Measurements from ENCODE around the gene EPB41L5. TPM values are rescaled to one million over a fixed set of nuclear protein-coding genes. Genes with fewer than 3 reads are reported as not detected.

Gene EPB41L5
- polyA plus RNA-seq (2013, experiment 1 of 2), result 9.8 TPM
- polyA plus RNA-seq (2013, experiment 2 of 2), result 9.7 TPM

- peaks cover 6% of the 10 kb centered on the region for H3K79me1 ChIP-seq (replicated peaks; ENCODE audit: low read length, poor library complexity, severe bottlenecking)
- H3K9ac ChIP-seq (ENCODE audit: low read length), result peak within 1 kb of the TSS; percentile 89
- WGBS, result 1% methylated on average over 65 of the region's 104 CpGs
- peak within 1 kb of the TSS; percentile 71 to 78 for H3K4ac ChIP-seq (ENCODE audit: low read depth in 1 of 2, low read length in 2 of 2)
- no peak within 1 kb of the TSS for H3K27ac ChIP-seq (ENCODE audit: low read length, poor library complexity, severe bottlenecking)
- peak within 1 kb of the TSS; percentile 92 to 97 for H3K18ac ChIP-seq (ENCODE audit: low read depth in 1 of 2, low read length in 2 of 2)
- no peaks in the 10 kb centered on the region for H3K27me3 ChIP-seq (ENCODE audit: control insufficient read depth in 1 of 2, insufficient read depth in 1 of 2, low read length in 2 of 2)
- H3K23ac ChIP-seq (ENCODE audit: low read length in 2 of 2), result peak within 1 kb of the TSS in 1 of 2 experiments; percentile 93
- H3K36me3 ChIP-seq (ENCODE audit: control insufficient read depth in 1 of 2, insufficient read depth in 2 of 2, low read depth in 1 of 2, low read length in 2 of 2), result no peaks in the 10 kb centered on the region
- H2BK15ac ChIP-seq (ENCODE audit: low read depth, poor library complexity, severe bottlenecking), result peak within 1 kb of the TSS; percentile 99
- peak within 1 kb of the TSS; percentile 11 for H4K91ac ChIP-seq (ENCODE audit: low read length)
- H4K8ac ChIP-seq (ENCODE audit: low read length), result peak within 1 kb of the TSS; percentile 71
- H2BK12ac ChIP-seq (ENCODE audit: low read length in 2 of 2), result peak within 1 kb of the TSS in 1 of 2 experiments; percentile 42
- H2BK5ac ChIP-seq (ENCODE audit: low read depth, low read length, poor library complexity, severe bottlenecking), result no peak within 1 kb of the TSS
- H3K4me3 ChIP-seq (ENCODE audit: insufficient read depth in 1 of 2, low read depth in 1 of 2, low read length in 2 of 2), result peak within 1 kb of the TSS; percentile 89 to 97
- peak within 1 kb of the TSS; percentile 62 to 91 for H3K14ac ChIP-seq (ENCODE audit: low read length in 2 of 2)
- peak; percentile 95 for DNase-seq
- no peak within 1 kb of the TSS for H2AK5ac ChIP-seq (ENCODE audit: low read length, severe bottlenecking)
- H3K4me2 ChIP-seq (ENCODE audit: low read length, poor library complexity, severe bottlenecking), result peak within 1 kb of the TSS; percentile 82
- peaks cover 3% of the 10 kb centered on the region for H3K4me1 ChIP-seq (ENCODE audit: control insufficient read depth, insufficient read depth, low read depth, low read length)
- peak within 1 kb of the TSS; percentile 43 for H2BK120ac ChIP-seq (ENCODE audit: low read depth, low read length)
- no peaks in the 10 kb centered on the region for H3K9me3 ChIP-seq (ENCODE audit: control insufficient read depth, low read length)
- H2AFZ ChIP-seq (ENCODE audit: low read depth, low read length), result peak within 1 kb of the TSS; percentile 100
These were observed at the start of gene EPB41L5 for GRCh38 chr2:120012771-120013596. EPB41L5 (plus strand) TSS chr2:120013077; CDS start chr2:120019085, 6,008 bp downstream.

DNA sequence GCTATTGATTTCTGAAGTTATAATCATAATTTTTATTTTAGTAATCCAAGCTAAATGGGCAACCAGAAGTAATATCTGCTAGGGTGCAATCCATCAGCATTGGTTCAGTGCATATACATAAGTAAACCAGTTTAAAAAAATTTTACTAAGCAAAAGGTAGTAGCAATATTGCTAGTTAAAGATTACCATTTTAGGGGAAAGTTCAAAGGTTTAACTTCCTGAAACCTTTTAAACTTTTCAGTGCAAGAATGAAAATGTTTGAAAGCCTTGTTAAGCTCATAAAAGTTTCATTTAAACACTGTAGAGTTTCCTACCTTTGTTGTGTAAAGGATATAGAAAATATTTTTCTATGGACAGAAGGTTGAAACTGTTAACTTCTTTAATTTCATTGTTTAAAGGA lies 31.0 kb upstream of the EPB41L5 start:
- no peak overlapping the region for H3K9ac ChIP-seq (ENCODE audit: low read length)
- H4K91ac ChIP-seq (ENCODE audit: low read length), result no peak overlapping the region
- no peaks in the 10 kb centered on the region for H3K9me3 ChIP-seq (ENCODE audit: control insufficient read depth, low read length)
- H3K27me3 ChIP-seq (ENCODE audit: control insufficient read depth in 1 of 2, insufficient read depth in 1 of 2, low read length in 2 of 2), result no peaks in the 10 kb centered on the region
- no peak overlapping the region for H2AK5ac ChIP-seq (ENCODE audit: low read length, severe bottlenecking)
- no peak overlapping the region for H2BK15ac ChIP-seq (ENCODE audit: low read depth, poor library complexity, severe bottlenecking)
- H3K18ac ChIP-seq (ENCODE audit: low read depth in 1 of 2, low read length in 2 of 2), result no peak overlapping the region
- H2BK12ac ChIP-seq (ENCODE audit: low read length in 2 of 2), result no peak overlapping the region
- DNase-seq, result no peak
- H2AFZ ChIP-seq (ENCODE audit: low read depth, low read length), result no peak overlapping the region
- H3K36me3 ChIP-seq (ENCODE audit: control insufficient read depth in 1 of 2, insufficient read depth in 2 of 2, low read depth in 1 of 2, low read length in 2 of 2), result peaks cover 0 to 4% of the 10 kb centered on the region in 2 experiments
- H3K23ac ChIP-seq (ENCODE audit: low read length in 2 of 2), result no peak overlapping the region
- H4K8ac ChIP-seq (ENCODE audit: low read length), result no peak overlapping the region
- no peak overlapping the region for H2BK120ac ChIP-seq (ENCODE audit: low read depth, low read length)
- no peaks in the 10 kb centered on the region for H3K79me1 ChIP-seq (replicated peaks; ENCODE audit: low read length, poor library complexity, severe bottlenecking)
- no peak overlapping the region for H3K4me3 ChIP-seq (ENCODE audit: insufficient read depth in 1 of 2, low read depth in 1 of 2, low read length in 2 of 2)
- H3K27ac ChIP-seq (ENCODE audit: low read length, poor library complexity, severe bottlenecking), result no peak overlapping the region
- H3K4me2 ChIP-seq (ENCODE audit: low read length, poor library complexity, severe bottlenecking), result no peak overlapping the region
- no peaks in the 10 kb centered on the region for H3K4me1 ChIP-seq (ENCODE audit: control insufficient read depth, insufficient read depth, low read depth, low read length)
- no peak overlapping the region for H3K14ac ChIP-seq (ENCODE audit: low read length in 2 of 2)
- H3K4ac ChIP-seq (ENCODE audit: low read depth in 1 of 2, low read length in 2 of 2), result no peak overlapping the region
- no peak overlapping the region for H2BK5ac ChIP-seq (ENCODE audit: low read depth, low read length, poor library complexity, severe bottlenecking)

DNA sequence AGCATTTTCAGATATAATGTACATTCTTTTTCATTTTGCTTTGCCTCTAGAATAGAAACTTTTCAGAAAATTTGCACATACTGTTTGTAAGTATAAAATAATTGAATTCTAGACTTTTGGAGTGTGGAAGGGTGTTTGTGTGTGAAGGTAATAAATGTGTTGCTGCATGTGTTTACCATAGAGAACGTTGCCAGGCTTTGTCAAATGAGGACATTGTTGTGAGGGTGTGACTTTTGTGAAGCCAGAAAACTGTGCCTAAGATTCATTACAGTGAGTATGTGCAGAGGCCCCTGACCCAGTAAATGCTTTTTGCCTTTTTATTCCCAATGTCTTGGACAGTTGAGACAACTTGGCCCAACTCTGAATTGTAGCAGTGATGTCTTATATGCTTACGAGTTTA lies 30.4 kb upstream of the EPB41L5 start:
- Histone ChIP-seq H3K4me1 (ENCODE audit: control insufficient read depth, insufficient read depth, low read depth, low read length) (no peaks in the 10 kb centered on the region), H3K36me3 (ENCODE audit: control insufficient read depth in 1 of 2, insufficient read depth in 2 of 2, low read depth in 1 of 2, low read length in 2 of 2) (peaks cover 0 to under 1% of the 10 kb centered on the region in 2 experiments), H4K91ac (ENCODE audit: low read length) (no peak overlapping the region), H3K4me2 (ENCODE audit: low read length, poor library complexity, severe bottlenecking) (no peak overlapping the region), H3K18ac (ENCODE audit: low read depth in 1 of 2, low read length in 2 of 2) (no peak overlapping the region), H2AFZ (ENCODE audit: low read depth, low read length) (no peak overlapping the region), H3K4me3 (ENCODE audit: insufficient read depth in 1 of 2, low read depth in 1 of 2, low read length in 2 of 2) (no peak overlapping the region), H3K4ac (ENCODE audit: low read depth in 1 of 2, low read length in 2 of 2) (no peak overlapping the region), H3K9ac (ENCODE audit: low read length) (no peak overlapping the region), H3K79me1 (replicated peaks; ENCODE audit: low read length, poor library complexity, severe bottlenecking) (no peaks in the 10 kb centered on the region), H2BK5ac (ENCODE audit: low read depth, low read length, poor library complexity, severe bottlenecking) (no peak overlapping the region), H3K23ac (ENCODE audit: low read length in 2 of 2) (no peak overlapping the region), H2BK15ac (ENCODE audit: low read depth, poor library complexity, severe bottlenecking) (no peak overlapping the region), H3K9me3 (ENCODE audit: control insufficient read depth, low read length) (no peaks in the 10 kb centered on the region), H2BK120ac (ENCODE audit: low read depth, low read length) (no peak overlapping the region), H3K27me3 (ENCODE audit: control insufficient read depth in 1 of 2, insufficient read depth in 1 of 2, low read length in 2 of 2) (no peaks in the 10 kb centered on the region), H3K27ac (ENCODE audit: low read length, poor library complexity, severe bottlenecking) (no peak overlapping the region), H2BK12ac (ENCODE audit: low read length in 2 of 2) (no peak overlapping the region), H4K8ac (ENCODE audit: low read length) (no peak overlapping the region), H2AK5ac (ENCODE audit: low read length, severe bottlenecking) (no peak overlapping the region), H3K14ac (ENCODE audit: low read length in 2 of 2) (no peak overlapping the region)
- WGBS, result 45% methylated on average over 1 of the region's 2 CpGs
- DNase-seq, result no peak

- H3K36me3 ChIP-seq (ENCODE audit: control insufficient read depth in 1 of 2, insufficient read depth in 2 of 2, low read depth in 1 of 2, low read length in 2 of 2), result no peaks in the 10 kb centered on the region
- no peak overlapping the region for H3K27ac ChIP-seq (ENCODE audit: low read length, poor library complexity, severe bottlenecking)
- H3K18ac ChIP-seq (ENCODE audit: low read depth in 1 of 2, low read length in 2 of 2), result no peak overlapping the region
- WGBS, result 100% methylated on average over 3 of the region's 3 CpGs
- DNase-seq, result no peak
- no peaks in the 10 kb centered on the region for H3K79me1 ChIP-seq (replicated peaks; ENCODE audit: low read length, poor library complexity, severe bottlenecking)
- H2BK5ac ChIP-seq (ENCODE audit: low read depth, low read length, poor library complexity, severe bottlenecking), result no peak overlapping the region
- H2BK12ac ChIP-seq (ENCODE audit: low read length in 2 of 2), result no peak overlapping the region
- no peak overlapping the region for H4K8ac ChIP-seq (ENCODE audit: low read length)
- H3K9me3 ChIP-seq (ENCODE audit: control insufficient read depth, low read length), result no peaks in the 10 kb centered on the region
- no peak overlapping the region for H3K4me3 ChIP-seq (ENCODE audit: insufficient read depth in 1 of 2, low read depth in 1 of 2, low read length in 2 of 2)
- H3K27me3 ChIP-seq (ENCODE audit: control insufficient read depth in 1 of 2, insufficient read depth in 1 of 2, low read length in 2 of 2), result no peaks in the 10 kb centered on the region
- no peak overlapping the region for H2AFZ ChIP-seq (ENCODE audit: low read depth, low read length)
- no peak overlapping the region for H3K14ac ChIP-seq (ENCODE audit: low read length in 2 of 2)
- H3K4ac ChIP-seq (ENCODE audit: low read depth in 1 of 2, low read length in 2 of 2), result no peak overlapping the region
- H3K9ac ChIP-seq (ENCODE audit: low read length), result no peak overlapping the region
- no peak overlapping the region for H3K4me2 ChIP-seq (ENCODE audit: low read length, poor library complexity, severe bottlenecking)
- no peak overlapping the region for H2BK15ac ChIP-seq (ENCODE audit: low read depth, poor library complexity, severe bottlenecking)
- H4K91ac ChIP-seq (ENCODE audit: low read length), result no peak overlapping the region
- no peak overlapping the region for H2AK5ac ChIP-seq (ENCODE audit: low read length, severe bottlenecking)
- H3K4me1 ChIP-seq (ENCODE audit: control insufficient read depth, insufficient read depth, low read depth, low read length), result no peaks in the 10 kb centered on the region
- H3K23ac ChIP-seq (ENCODE audit: low read length in 2 of 2), result no peak overlapping the region
- H2BK120ac ChIP-seq (ENCODE audit: low read depth, low read length), result no peak overlapping the region
These were observed 29.8 kb upstream of the EPB41L5 start for GRCh38 chr2:119983108-119983507.

Data from mesenchymal stem cell (in vitro differentiated cells and primary cell).